ENCODE results near the gene IGDCC3. TPM values are rescaled to one million over a fixed set of nuclear protein-coding genes. Genes with fewer than 3 reads are reported as not detected.
"Not testable (repeated sequence)": the region's sequence is repeated elsewhere in the genome, so short reads cannot be mapped to it uniquely, and the experiment has no call there.

The IGDCC3 gene
- total RNA-seq, 6 donors from 2014 or later = 0.10 to 0.29 TPM; not detected in 4

- Histone ChIP-seq H3K4me3 (no peak overlapping the region), H3K9me3 (no peaks in the 10 kb centered on the region), H3K27ac (no peak overlapping the region), H3K27me3 (peaks cover 0 to 27% (median 10%) of the 10 kb centered on the region in 4 donors), H3K4me1 (peaks cover 14 to 34% (median 18%) of the 10 kb centered on the region in 4 donors), H3K36me3 (no peaks in the 10 kb centered on the region)
- no peak for ATAC-seq (ENCODE audit: low FRiP score in 2 of 2)
- DNase-seq = no peak
- TF ChIP-seq, protein P1, sequence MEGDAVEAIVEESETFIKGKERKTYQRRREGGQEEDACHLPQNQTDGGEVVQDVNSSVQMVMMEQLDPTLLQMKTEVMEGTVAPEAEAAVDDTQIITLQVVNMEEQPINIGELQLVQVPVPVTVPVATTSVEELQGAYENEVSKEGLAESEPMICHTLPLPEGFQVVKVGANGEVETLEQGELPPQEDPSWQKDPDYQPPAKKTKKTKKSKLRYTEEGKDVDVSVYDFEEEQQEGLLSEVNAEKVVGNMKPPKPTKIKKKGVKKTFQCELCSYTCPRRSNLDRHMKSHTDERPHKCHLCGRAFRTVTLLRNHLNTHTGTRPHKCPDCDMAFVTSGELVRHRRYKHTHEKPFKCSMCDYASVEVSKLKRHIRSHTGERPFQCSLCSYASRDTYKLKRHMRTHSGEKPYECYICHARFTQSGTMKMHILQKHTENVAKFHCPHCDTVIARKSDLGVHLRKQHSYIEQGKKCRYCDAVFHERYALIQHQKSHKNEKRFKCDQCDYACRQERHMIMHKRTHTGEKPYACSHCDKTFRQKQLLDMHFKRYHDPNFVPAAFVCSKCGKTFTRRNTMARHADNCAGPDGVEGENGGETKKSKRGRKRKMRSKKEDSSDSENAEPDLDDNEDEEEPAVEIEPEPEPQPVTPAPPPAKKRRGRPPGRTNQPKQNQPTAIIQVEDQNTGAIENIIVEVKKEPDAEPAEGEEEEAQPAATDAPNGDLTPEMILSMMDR (IDR thresholded peaks at IDR 0.05) = no peak
- TF ChIP-seq POLR2AphosphoS5 (IDR thresholded peaks at IDR 0.05) (no peak), POLR2A (IDR thresholded peaks at IDR 0.05) (no peak), EP300 (IDR thresholded peaks at IDR 0.05) (no peak)
- 77 to 83% methylated on average over 11 of the region's 11 CpGs for WGBS, 2 donors
Measured at GRCh38 chr15:65399001-65399706, 21.4 kb upstream of the IGDCC3 start.

- 92 to 95% methylated on average over 16 of the region's 16 CpGs for WGBS, 2 donors
- H3K9me3 ChIP-seq; DNase-seq; H3K27ac ChIP-seq; H3K4me3 ChIP-seq; ATAC-seq (ENCODE audit: low FRiP score in 2 of 2); H3K36me3 ChIP-seq: not testable (repeated sequence)
- Histone ChIP-seq H3K27me3 (peaks cover 0 to 27% (median 10%) of the 10 kb centered on the region in 4 donors), H3K4me1 (peaks cover 14 to 34% (median 18%) of the 10 kb centered on the region in 4 donors)
Measured at GRCh38 chr15:65398486-65398885, 20.7 kb upstream of the IGDCC3 start.

GRCh38 chr15:65396965-65397317, 19.1 kb upstream of the IGDCC3 start:
- peaks cover 0 to 27% (median 10%) of the 10 kb centered on the region in 4 donors for H3K27me3 ChIP-seq
- ATAC-seq (ENCODE audit: low FRiP score in 2 of 2) (no peak), DNase-seq (no peak)
- WGBS, 2 donors = 26 to 54% methylated on average over 6 to 9 of the region's 10 CpGs
- H3K4me1 ChIP-seq = peaks cover 14 to 34% (median 18%) of the 10 kb centered on the region in 4 donors
- no peak overlapping the region for H3K4me3 ChIP-seq
- TF ChIP-seq POLR2A (IDR thresholded peaks at IDR 0.05) = no peak
- TF ChIP-seq, protein P1 (IDR thresholded peaks at IDR 0.05) = no peak
- TF ChIP-seq EP300 (IDR thresholded peaks at IDR 0.05) = no peak
- no peak for TF ChIP-seq POLR2AphosphoS5 (IDR thresholded peaks at IDR 0.05)
- no peak overlapping the region for H3K27ac ChIP-seq
- no peaks in the 10 kb centered on the region for H3K36me3 ChIP-seq
- no peaks in the 10 kb centered on the region for H3K9me3 ChIP-seq

GRCh38 chr15:65396283-65396964, 18.6 kb upstream of the IGDCC3 start:
- H3K4me3 ChIP-seq = no peak overlapping the region
- ATAC-seq (ENCODE audit: low FRiP score in 2 of 2) = no peak
- no peak for TF ChIP-seq EP300 (IDR thresholded peaks at IDR 0.05)
- TF ChIP-seq, protein P1 (IDR thresholded peaks at IDR 0.05) = no peak
- no peak for TF ChIP-seq POLR2AphosphoS5 (IDR thresholded peaks at IDR 0.05)
- TF ChIP-seq POLR2A (IDR thresholded peaks at IDR 0.05) = no peak
- peaks cover 9 to 29% (median 14%) of the 10 kb centered on the region in 4 donors for H3K4me1 ChIP-seq
- peaks cover 0 to 27% (median 10%) of the 10 kb centered on the region in 4 donors for H3K27me3 ChIP-seq
- 25 to 43% methylated on average over 19 to 32 of the region's 34 CpGs for WGBS, 2 donors
- H3K9me3 ChIP-seq = no peaks in the 10 kb centered on the region
- no peak overlapping the region for H3K27ac ChIP-seq
- DNase-seq = no peak
- no peaks in the 10 kb centered on the region for H3K36me3 ChIP-seq

DNA sequence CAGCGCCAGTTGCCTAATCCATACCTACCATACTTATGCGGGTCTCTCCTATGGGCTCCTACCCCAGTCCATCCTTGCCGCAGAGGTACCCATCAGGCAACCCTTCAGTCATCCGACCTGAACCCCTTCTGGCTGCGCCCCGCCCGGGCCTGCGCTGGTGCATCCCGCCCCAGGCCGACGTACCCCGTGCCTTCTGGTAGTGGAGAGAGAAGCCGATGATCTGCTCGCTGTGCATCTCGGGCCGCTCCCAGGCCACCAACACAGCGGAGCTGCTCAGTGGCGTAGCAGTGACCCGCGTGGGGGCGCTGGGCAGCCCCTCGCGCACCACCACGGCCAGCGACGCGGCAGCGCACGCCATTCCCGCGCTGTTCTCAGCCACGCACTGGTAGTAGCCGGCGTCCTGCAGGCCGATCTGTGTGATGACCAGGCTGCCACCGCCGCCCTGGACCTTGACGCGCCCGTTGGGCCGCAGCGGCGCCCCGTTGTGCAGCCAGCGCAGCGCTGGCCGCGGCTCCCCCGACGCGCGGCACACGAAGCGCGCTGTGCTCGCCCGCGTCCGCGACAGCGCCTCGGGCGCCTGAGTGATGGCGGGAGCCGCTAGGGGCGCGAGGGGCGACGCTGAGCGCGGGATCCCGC, 17.9 kb upstream of the IGDCC3 start:
- H3K9me3 ChIP-seq = no peaks in the 10 kb centered on the region
- H3K27ac ChIP-seq = no peak overlapping the region
- no peak for DNase-seq
- peaks cover 0 to 27% (median 10%) of the 10 kb centered on the region in 4 donors for H3K27me3 ChIP-seq
- no peaks in the 10 kb centered on the region for H3K36me3 ChIP-seq
- WGBS, 2 donors = 16 to 35% methylated on average over 31 to 47 of the region's 72 CpGs
- peaks cover 4 to 21% (median 8%) of the 10 kb centered on the region in 4 donors for H3K4me1 ChIP-seq
- no peak for ATAC-seq (ENCODE audit: low FRiP score in 2 of 2)
- H3K4me3 ChIP-seq = peak overlapping the region in 1 of 4 donors; percentile 17
- TF ChIP-seq POLR2A (IDR thresholded peaks at IDR 0.05) (no peak), EP300 (IDR thresholded peaks at IDR 0.05) (no peak)

Measured in upper lobe of left lung (tissue), 6 donors.